HepG2 (cell line): ENCODE measurements around the gene POU2F1. TPM values are rescaled to one million over a fixed set of nuclear protein-coding genes. Genes with fewer than 3 reads are reported as not detected.
A peak's percentile ranks its signal among the peaks of the same experiment; 100 is the strongest.

ENCODE experiments used
- CEBPB ChIP-seq: IDR thresholded peaks from 2 replicates; pipeline ENCODE4 v1.6.1; 2011; ENCODE audit warnings: low read depth, low read length, improper control_type of control experiment, borderline replicate concordance
- KLF16 ChIP-seq, 2 experiments: sonication (generic) in 1 of 2; formaldehyde crosslinking in 1 of 2; IDR thresholded peaks; 2 replicates each; pipeline versions ENCODE4 v1.6.1 to v1.8.0; 2016 to 2023; ENCODE audit warnings: missing genetic modification reagents in 2 of 2, missing compliant biosample characterization in 1 of 2
- REXO4 ChIP-seq: sonication (generic); formaldehyde crosslinking; IDR thresholded peaks from 2 replicates; pipeline ENCODE4 v1.8.0; 2022; ENCODE audit warnings: missing genetic modification reagents, mild to moderate bottlenecking, borderline replicate concordance
- SMAD9 ChIP-seq: sonication (generic); formaldehyde crosslinking; IDR thresholded peaks from 2 replicates; pipeline ENCODE4 v1.5.1; 2020; ENCODE audit warnings: mild to moderate bottlenecking, missing genetic modification reagents
- SNRNP70 ChIP-seq: fragments of 200-400 bp; formaldehyde crosslinking; IDR thresholded peaks from 2 replicates; pipeline ENCODE4 v1.6.1; 2017; ENCODE audit warnings: mild to moderate bottlenecking, low read depth, low read length, moderate library complexity
- WIZ ChIP-seq: sonication (generic); formaldehyde crosslinking; IDR thresholded peaks from 2 replicates; pipeline ENCODE4 v1.5.1; 2020; ENCODE audit warnings: mild to moderate bottlenecking, missing genetic modification reagents
- ZNF143 ChIP-seq: sonication (generic); formaldehyde crosslinking; IDR thresholded peaks from 2 replicates; pipeline ENCODE4 v1.4.0; 2020; ENCODE audit warnings: missing genetic modification reagents
- ZNF879 ChIP-seq: sonication (generic); formaldehyde crosslinking; IDR thresholded peaks from 2 replicates; pipeline ENCODE4 v1.8.1; 2023; ENCODE audit warnings: missing genetic modification reagents
- polyA plus RNA-seq, 8 experiments: library from polyadenylated mRNA; depleted of rRNA in 3 of 8; stranded (reverse) in 7 of 8; unstranded in 1 of 8; fragments of >200 nt; fragmentation: Illumina TruSeq in 4 of 8; extraction: Trizol in 4 of 8; gene quantifications; 2 replicates each; pipeline versions ENCODE4 v1.2.1 to v1.2.3, GENCODE V29; 2011 to 2016; ENCODE audit warnings: low read depth in 4 of 8, missing spikeins in 1 of 8, mixed read lengths in 1 of 8; ENCODE audit not compliant: insufficient read depth in 1 of 8
- total RNA-seq, 5 experiments: library from RNA; depleted of rRNA; stranded (reverse); fragments of >200 nt; fragmentation: Illumina TruSeq; extraction: Trizol; gene quantifications; 2 replicates each; pipeline ENCODE4 v1.2.3, GENCODE V29; 2016; ENCODE audit warnings: low read depth in 1 of 5
- TF ChIP-seq, protein P1 (sequence below): IDR thresholded peaks from 2 replicates; pipeline ENCODE4 v1.6.1; 2012; ENCODE audit warnings: inconsistent platforms
- TF ChIP-seq, protein P2 (sequence below): sonication (generic); formaldehyde crosslinking; IDR thresholded peaks from 2 replicates; pipeline ENCODE4 v1.8.0; 2022; ENCODE audit warnings: mild to moderate bottlenecking, missing genetic modification reagents, moderate library complexity
- TF ChIP-seq, protein P3 (sequence below): sonication (generic); formaldehyde crosslinking; IDR thresholded peaks from 2 replicates; pipeline ENCODE4 v1.9.0; 2021; ENCODE audit warnings: missing genetic modification reagents, mild to moderate bottlenecking, borderline replicate concordance
- TF ChIP-seq, protein P4 (sequence below): sonication (generic); formaldehyde crosslinking; conservative IDR thresholded peaks from 2 replicates; pipeline ENCODE4 v1.4.0; 2020; ENCODE audit warnings: missing genetic modification reagents
- TF ChIP-seq, protein P5 (sequence below): IDR thresholded peaks from 2 replicates; pipeline ENCODE4 v1.4.0; 2020; ENCODE audit warnings: mild to moderate bottlenecking, missing genetic modification reagents
- TF ChIP-seq, protein P6 (sequence below): sonication (generic); formaldehyde crosslinking; IDR thresholded peaks from 2 replicates; pipeline ENCODE4 v1.4.0; 2020; ENCODE audit warnings: mild to moderate bottlenecking, missing genetic modification reagents, borderline replicate concordance

The POU2F1 gene
- total and polyA plus RNA-seq, 2 of the 13 experiments (the other 11 are each of a cell fraction or from before 2014, with no cell fraction given) = 10.2 to 13.0 TPM

DNA sequence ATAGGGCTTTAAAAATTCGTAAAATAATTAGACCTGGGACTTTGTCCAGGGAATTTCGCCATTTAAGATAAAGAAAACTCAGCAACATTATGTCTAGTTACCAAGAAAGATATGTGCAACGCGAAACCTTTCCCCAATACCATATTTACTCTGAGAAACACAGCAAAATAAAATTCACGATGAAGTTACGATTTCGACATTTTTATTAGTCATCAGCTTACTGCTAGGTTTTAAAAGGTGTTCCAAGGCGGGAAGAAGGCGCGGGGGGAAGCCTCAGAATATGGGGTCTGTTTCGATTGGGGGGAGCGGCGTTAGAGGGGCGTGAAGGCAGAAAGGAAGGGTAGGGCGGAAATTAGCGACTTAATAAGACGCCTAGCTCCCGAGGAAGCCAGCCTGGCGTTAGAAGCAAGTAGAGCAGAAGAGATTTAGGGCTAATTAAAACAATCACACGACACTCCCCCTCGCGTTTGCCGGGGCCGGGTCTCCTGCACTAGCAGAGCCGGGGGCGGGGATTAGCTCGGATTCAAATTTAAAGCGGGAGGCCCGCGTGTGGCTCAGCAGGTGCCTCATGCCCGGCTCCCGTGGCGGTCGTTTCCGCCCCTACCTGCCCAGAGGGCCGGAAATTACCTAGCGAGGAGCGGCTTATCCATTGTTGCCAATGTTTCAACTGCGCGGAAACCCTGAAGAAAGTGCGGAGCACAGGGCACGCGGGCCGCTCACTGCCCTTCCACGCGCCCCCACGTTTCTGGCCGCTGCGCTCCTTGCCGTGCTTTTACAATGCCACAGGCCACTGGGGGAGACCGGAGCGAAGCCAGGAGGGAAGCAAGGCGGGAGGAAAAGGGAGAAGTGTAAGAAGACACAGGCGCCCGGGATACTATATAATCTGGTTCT is 795 bp upstream of the POU2F1 start (continued):
- TF ChIP-seq, protein P1, sequence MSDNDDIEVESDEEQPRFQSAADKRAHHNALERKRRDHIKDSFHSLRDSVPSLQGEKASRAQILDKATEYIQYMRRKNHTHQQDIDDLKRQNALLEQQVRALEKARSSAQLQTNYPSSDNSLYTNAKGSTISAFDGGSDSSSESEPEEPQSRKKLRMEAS = peak; percentile 91
- TF ChIP-seq CEBPB = no peak
- no peak for TF ChIP-seq REXO4
- TF ChIP-seq, protein P2, sequence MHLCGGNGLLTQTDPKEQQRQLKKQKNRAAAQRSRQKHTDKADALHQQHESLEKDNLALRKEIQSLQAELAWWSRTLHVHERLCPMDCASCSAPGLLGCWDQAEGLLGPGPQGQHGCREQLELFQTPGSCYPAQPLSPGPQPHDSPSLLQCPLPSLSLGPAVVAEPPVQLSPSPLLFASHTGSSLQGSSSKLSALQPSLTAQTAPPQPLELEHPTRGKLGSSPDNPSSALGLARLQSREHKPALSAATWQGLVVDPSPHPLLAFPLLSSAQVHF (CRISPR knock-in tag) = peak; percentile 82; the same call in 1 of the 2 replicates
- TF ChIP-seq, protein P3, sequence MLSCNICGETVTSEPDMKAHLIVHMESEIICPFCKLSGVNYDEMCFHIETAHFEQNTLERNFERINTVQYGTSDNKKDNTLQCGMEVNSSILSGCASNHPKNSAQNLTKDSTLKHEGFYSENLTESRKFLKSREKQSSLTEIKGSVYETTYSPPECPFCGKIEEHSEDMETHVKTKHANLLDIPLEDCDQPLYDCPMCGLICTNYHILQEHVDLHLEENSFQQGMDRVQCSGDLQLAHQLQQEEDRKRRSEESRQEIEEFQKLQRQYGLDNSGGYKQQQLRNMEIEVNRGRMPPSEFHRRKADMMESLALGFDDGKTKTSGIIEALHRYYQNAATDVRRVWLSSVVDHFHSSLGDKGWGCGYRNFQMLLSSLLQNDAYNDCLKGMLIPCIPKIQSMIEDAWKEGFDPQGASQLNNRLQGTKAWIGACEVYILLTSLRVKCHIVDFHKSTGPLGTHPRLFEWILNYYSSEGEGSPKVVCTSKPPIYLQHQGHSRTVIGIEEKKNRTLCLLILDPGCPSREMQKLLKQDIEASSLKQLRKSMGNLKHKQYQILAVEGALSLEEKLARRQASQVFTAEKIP (CRISPR knock-in tag) = no peak
- no peak for TF ChIP-seq WIZ
- TF ChIP-seq, protein P4, sequence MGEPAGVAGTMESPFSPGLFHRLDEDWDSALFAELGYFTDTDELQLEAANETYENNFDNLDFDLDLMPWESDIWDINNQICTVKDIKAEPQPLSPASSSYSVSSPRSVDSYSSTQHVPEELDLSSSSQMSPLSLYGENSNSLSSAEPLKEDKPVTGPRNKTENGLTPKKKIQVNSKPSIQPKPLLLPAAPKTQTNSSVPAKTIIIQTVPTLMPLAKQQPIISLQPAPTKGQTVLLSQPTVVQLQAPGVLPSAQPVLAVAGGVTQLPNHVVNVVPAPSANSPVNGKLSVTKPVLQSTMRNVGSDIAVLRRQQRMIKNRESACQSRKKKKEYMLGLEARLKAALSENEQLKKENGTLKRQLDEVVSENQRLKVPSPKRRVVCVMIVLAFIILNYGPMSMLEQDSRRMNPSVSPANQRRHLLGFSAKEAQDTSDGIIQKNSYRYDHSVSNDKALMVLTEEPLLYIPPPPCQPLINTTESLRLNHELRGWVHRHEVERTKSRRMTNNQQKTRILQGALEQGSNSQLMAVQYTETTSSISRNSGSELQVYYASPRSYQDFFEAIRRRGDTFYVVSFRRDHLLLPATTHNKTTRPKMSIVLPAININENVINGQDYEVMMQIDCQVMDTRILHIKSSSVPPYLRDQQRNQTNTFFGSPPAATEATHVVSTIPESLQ (CRISPR knock-in tag) = no peak
- peak in 1 of 2 experiments; percentile 61; a peak in 2 of 4 replicates for TF ChIP-seq KLF16 (CRISPR knock-in tag; IDR thresholded peaks at IDR 0.05)
- no peak for TF ChIP-seq ZNF143 (CRISPR knock-in tag)
- no peak for TF ChIP-seq ZNF879 (CRISPR knock-in tag)
- TF ChIP-seq SNRNP70 = no peak
- TF ChIP-seq, protein P5, sequence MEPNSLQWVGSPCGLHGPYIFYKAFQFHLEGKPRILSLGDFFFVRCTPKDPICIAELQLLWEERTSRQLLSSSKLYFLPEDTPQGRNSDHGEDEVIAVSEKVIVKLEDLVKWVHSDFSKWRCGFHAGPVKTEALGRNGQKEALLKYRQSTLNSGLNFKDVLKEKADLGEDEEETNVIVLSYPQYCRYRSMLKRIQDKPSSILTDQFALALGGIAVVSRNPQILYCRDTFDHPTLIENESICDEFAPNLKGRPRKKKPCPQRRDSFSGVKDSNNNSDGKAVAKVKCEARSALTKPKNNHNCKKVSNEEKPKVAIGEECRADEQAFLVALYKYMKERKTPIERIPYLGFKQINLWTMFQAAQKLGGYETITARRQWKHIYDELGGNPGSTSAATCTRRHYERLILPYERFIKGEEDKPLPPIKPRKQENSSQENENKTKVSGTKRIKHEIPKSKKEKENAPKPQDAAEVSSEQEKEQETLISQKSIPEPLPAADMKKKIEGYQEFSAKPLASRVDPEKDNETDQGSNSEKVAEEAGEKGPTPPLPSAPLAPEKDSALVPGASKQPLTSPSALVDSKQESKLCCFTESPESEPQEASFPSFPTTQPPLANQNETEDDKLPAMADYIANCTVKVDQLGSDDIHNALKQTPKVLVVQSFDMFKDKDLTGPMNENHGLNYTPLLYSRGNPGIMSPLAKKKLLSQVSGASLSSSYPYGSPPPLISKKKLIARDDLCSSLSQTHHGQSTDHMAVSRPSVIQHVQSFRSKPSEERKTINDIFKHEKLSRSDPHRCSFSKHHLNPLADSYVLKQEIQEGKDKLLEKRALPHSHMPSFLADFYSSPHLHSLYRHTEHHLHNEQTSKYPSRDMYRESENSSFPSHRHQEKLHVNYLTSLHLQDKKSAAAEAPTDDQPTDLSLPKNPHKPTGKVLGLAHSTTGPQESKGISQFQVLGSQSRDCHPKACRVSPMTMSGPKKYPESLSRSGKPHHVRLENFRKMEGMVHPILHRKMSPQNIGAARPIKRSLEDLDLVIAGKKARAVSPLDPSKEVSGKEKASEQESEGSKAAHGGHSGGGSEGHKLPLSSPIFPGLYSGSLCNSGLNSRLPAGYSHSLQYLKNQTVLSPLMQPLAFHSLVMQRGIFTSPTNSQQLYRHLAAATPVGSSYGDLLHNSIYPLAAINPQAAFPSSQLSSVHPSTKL (CRISPR knock-in tag) = no peak; the same call in 1 of the 2 replicates
- TF ChIP-seq, protein P6, sequence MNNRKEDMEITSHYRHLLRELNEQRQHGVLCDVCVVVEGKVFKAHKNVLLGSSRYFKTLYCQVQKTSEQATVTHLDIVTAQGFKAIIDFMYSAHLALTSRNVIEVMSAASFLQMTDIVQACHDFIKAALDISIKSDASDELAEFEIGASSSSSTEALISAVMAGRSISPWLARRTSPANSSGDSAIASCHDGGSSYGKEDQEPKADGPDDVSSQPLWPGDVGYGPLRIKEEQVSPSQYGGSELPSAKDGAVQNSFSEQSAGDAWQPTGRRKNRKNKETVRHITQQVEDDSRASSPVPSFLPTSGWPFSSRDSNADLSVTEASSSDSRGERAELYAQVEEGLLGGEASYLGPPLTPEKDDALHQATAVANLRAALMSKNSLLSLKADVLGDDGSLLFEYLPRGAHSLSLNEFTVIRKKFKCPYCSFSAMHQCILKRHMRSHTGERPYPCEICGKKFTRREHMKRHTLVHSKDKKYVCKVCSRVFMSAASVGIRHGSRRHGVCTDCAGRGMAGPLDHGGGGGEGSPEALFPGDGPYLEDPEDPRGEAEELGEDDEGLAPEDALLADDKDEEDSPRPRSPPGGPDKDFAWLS (CRISPR knock-in tag) = no peak
- no peak for TF ChIP-seq SMAD9
